GM19467 (cell line): ENCODE measurements around the gene CMTM6.

Experiments used
- ATAC-seq: cut with Tn5 transposase; IDR thresholded peaks from one replicate; pipeline ENCODE4 v1.9.1; 2021; ENCODE audit warnings: mild to moderate bottlenecking, moderate library complexity; ENCODE audit not compliant: unreplicated experiment

CMTM6 gene

GRCh38 chr3:32448686-32449474 lies 53.8 kb downstream of the CMTM6 start:
- no peak for ATAC-seq

DNA sequence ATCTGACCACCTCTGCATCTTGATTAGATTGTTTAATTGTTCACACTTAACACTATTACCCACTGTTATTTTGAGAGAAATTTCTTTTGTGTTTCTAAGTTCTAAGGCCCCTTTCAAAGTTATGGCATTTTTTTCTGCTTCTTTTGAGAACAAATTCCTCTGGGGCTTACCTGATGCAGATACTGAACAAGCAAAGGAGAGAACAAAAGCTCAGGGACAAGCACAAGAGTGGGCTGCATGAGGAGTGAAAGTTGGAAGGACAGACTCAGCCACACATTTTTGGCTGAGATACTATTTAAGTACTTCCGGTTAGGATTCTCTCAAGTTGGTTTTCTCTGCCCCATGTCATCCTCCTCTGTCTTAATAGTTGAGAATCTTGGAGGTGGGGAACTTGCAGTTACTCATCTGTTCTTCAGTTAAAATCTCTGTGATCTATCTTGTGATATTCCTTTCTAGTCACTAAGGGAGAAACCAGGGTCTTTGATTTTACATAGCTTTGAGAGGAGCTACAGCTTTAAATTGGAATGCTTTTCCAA lies 54.7 kb downstream of the CMTM6 start:
- no peak for ATAC-seq

- ATAC-seq: no peak
Observed at GRCh38 chr3:32443478-32443877, 59.2 kb downstream of the CMTM6 start.

- no peak for ATAC-seq
Observed at GRCh38 chr3:32442766-32443165, 59.9 kb downstream of the CMTM6 start.

GRCh38 chr3:32440611-32441350 lies 61.9 kb downstream of the CMTM6 start:
- no peak for ATAC-seq

DNA sequence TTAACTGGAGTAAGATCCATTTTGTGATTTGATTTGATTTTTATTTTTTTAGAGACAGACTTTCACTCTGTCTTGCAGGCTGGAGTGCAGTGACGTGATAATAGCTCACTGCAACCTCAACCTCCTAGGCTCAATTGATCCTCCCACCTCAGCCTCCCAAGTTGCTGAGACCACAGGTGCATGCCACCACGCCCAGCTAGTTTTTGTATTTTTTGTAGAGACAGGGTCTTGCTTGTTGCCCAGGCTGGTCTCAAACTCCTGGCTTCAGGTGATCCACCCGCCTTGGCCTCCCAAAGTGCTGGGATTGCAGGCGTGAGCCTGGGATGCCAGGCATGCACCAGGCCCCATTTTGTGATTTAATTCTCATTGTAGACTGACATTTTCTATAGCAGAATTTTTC lies 63.2 kb downstream of the CMTM6 start:
- peak; percentile 18 for ATAC-seq

- peak; percentile 94 for ATAC-seq
Observed at GRCh38 chr3:32438596-32439344, 63.9 kb downstream of the CMTM6 start.

GRCh38 chr3:32437896-32438295 lies 64.8 kb downstream of the CMTM6 start:
- ATAC-seq: no peak

- no peak for ATAC-seq
Observed at GRCh38 chr3:32436816-32437189, 65.8 kb downstream of the CMTM6 start.

DNA sequence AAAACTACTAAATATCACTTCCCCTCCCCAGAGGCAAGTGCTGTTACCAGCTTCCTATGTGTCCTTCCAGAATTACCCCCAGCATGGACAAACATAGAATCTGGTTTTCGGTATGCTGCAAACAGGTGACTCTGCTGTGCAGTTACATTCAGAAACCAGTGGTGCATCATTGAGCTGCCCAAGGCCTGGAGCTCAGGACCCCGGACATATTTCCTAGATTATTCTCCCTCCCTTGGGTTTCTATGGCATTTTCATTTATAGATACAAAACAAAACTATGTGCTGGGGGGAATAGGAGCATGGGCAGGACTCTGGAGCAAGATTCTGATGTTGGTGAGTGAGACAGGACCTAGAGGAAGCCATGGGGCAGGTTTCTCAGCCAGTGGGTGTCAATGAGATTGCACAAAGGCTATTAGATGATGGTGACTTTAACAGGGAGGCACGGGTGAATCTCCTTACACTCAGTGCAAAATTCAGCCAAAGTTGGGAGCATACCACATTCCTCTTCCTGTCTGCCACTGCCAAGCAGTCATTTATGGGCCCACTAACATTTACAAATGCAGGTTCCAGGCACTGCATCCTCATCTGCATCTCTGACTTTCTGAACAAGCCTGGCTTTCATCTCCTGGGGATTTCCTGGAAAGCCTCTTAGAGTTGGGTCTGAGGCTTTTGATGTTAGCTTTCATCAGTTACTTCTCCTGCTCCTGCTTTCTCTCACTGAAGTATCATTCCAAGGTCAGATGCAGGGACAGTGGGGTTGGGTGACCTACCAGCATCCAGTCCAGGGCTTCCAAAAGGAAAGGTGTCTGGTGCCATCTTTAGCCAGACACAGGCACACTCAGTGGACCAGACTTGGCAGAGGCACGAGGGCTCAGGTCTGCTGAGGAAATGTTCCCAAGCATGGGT lies 66.5 kb downstream of the CMTM6 start:
- no peak for ATAC-seq

GRCh38 chr3:32434206-32434605 lies 68.4 kb downstream of the CMTM6 start:
- no peak for ATAC-seq

GRCh38 chr3:32432711-32433530 lies 69.7 kb downstream of the CMTM6 start:
- no peak for ATAC-seq

GRCh38 chr3:32432045-32432710 lies 70.5 kb downstream of the CMTM6 start:
- no peak for ATAC-seq

- ATAC-seq: no peak
Observed at GRCh38 chr3:32431481-32431880, 71.2 kb downstream of the CMTM6 start.
